PFSK-1 (cell line): ENCODE measurements around the gene GNGT1.

ENCODE experiments used
- FOXP2 ChIP-seq: optimal IDR thresholded peaks from 2 replicates; pipeline ENCODE3; 2011; ENCODE audit warnings: borderline replicate concordance, control low read depth, inconsistent platforms; ENCODE audit not compliant: insufficient read depth; ENCODE audit errors: extremely low read length, extremely low read depth
- POLR2AphosphoS5 ChIP-seq: IDR thresholded peaks from 2 replicates; pipeline ENCODE4 v1.6.1; 2012; ENCODE audit warnings: low read depth, mild to moderate bottlenecking, control low read depth, low read length, moderate library complexity
- REST ChIP-seq, 2 experiments: IDR thresholded peaks; 2 replicates each; pipeline versions ENCODE4 v1.6.1 to v1.8.0; 2011 to 2012; ENCODE audit warnings: low read depth in 2 of 2, low read length in 2 of 2, control low read depth in 1 of 2, inconsistent platforms in 1 of 2, mild to moderate bottlenecking in 1 of 2, moderate library complexity in 1 of 2; ENCODE audit not compliant: insufficient read depth in 1 of 2
- SIN3A ChIP-seq: IDR thresholded peaks from 2 replicates; pipeline ENCODE4 v1.6.1; 2012; ENCODE audit warnings: mild to moderate bottlenecking, low read length, moderate library complexity, borderline replicate concordance; ENCODE audit not compliant: insufficient read depth
- TAF1 ChIP-seq: IDR thresholded peaks from 2 replicates; pipeline ENCODE4 v1.6.1; 2012; ENCODE audit warnings: low read length, control low read depth, borderline replicate concordance; ENCODE audit not compliant: insufficient read depth

The GNGT1 gene

GRCh38 chr7:93895859-93896600 lies 10.3 kb upstream of the GNGT1 start:
- no peak for TF ChIP-seq REST (IDR thresholded peaks at IDR 0.05; ENCODE audit: insufficient read depth in 1 of 2, low read depth in 2 of 2, low read length in 2 of 2)
- no peak for TF ChIP-seq SIN3A
- no peak for TF ChIP-seq TAF1
- TF ChIP-seq FOXP2 = no peak
- TF ChIP-seq POLR2AphosphoS5 = no peak

GRCh38 chr7:93897680-93898079 lies 8.7 kb upstream of the GNGT1 start:
- TF ChIP-seq TAF1 (no peak), FOXP2 (no peak), POLR2AphosphoS5 (no peak), SIN3A (no peak), REST (IDR thresholded peaks at IDR 0.05; ENCODE audit: insufficient read depth in 1 of 2, low read depth in 2 of 2, low read length in 2 of 2) (no peak)

GRCh38 chr7:93902777-93903423 lies 3.5 kb upstream of the GNGT1 start:
- TF ChIP-seq REST (IDR thresholded peaks at IDR 0.05; ENCODE audit: insufficient read depth in 1 of 2, low read depth in 2 of 2, low read length in 2 of 2) = no peak
- TF ChIP-seq FOXP2 = no peak
- no peak for TF ChIP-seq POLR2AphosphoS5
- no peak for TF ChIP-seq TAF1
- TF ChIP-seq SIN3A = no peak

GRCh38 chr7:93910076-93910994 lies 4.0 kb downstream of the GNGT1 start:
- TF ChIP-seq POLR2AphosphoS5 = no peak
- TF ChIP-seq FOXP2 = no peak
- no peak for TF ChIP-seq TAF1
- TF ChIP-seq SIN3A = no peak
- TF ChIP-seq REST (IDR thresholded peaks at IDR 0.05; ENCODE audit: insufficient read depth in 1 of 2, low read depth in 2 of 2, low read length in 2 of 2) = no peak
